A549 treated with GW870086 at 1 μM for 4 hours (cell line): Measurements from ENCODE around the gene BCL2A1. TPM values are rescaled to one million over a fixed set of nuclear protein-coding genes. Genes with fewer than 3 reads are reported as not detected.

Source experiments
- total RNA-seq: library from RNA; stranded (reverse); fragments of 200-300 nt; extraction: Qiagen RNA extraction; gene quantifications from 5 replicates; pipeline ENCODE4 v1.2.3, GENCODE V29; 2022; ENCODE audit warnings: low read depth

Gene BCL2A1
- total RNA-seq = 10.2 to 13.6 TPM (median 10.8 TPM) in 5 replicates

DNA sequence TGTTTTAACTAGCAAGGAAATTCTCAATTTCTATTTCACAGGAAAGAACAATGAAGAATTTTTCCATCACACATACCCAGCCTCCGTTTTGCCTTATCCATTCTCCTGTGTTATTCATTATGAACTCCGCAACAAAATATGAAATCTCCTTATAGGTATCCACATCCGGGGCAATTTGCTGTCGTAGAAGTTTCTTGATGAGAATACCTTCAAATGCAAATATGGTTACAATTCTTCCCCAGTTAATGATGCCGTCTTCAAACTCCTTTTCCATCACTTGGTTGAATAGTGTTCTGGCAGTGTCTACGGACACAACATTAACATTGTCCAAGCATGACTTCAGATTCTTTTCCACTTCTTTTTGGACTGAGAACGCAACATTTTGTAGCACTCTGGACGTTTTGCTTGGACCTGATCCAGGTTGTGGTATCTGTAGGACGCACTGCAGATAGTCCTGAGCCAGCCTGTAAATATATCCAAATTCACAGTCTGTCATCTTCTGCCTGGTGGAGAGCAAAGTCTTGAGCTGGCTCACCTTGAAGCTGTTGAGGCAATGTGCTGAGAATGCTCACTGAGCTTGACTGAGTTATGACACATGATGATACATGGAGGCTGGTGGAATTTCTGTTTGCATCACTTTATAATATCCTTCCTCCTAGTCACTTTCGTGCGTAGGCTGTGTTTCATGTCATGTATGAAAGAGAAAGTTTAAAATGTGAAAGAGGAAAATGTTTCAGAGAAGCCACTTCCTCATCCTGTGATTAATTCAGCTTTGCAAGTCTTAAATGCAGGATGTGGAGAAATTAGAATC, at the start of gene BCL2A1:
Gene BCL2A1 (minus strand): TSS at position 573 of the 811 bp plus-strand sequence. CDS start 77 bp downstream, at position 496.

Other genes starting within 250 kb of the BCL2A1 start
- 74.8 to 88.6 TPM (median 80.9 TPM) in 5 replicates for gene MTHFS, start 74.2 kb downstream of the BCL2A1 start, total RNA-seq
- 93.2 to 116 TPM (median 102 TPM) in 5 replicates for gene ZFAND6, start 88.5 kb upstream of the BCL2A1 start, total RNA-seq
- 31.1 to 43.7 TPM (median 32.3 TPM) in 5 replicates for gene FAH, start 181.8 kb upstream of the BCL2A1 start, total RNA-seq